SU-DHL-6 (cell line): ENCODE results near the gene ZNF669.

Experiments used
- H2AFZ ChIP-seq: fragments of 200-600 bp; sonication (generic); 2 replicates; pipeline ENCODE4 v1.6.1; 2014; ENCODE audit warnings: low read depth, mild to moderate bottlenecking, moderate library complexity, mixed read lengths, antibody characterized with exemption, low read length; ENCODE audit not compliant: severe bottlenecking
- H3F3A ChIP-seq: fragments of 200-600 bp; shearing (Covaris generic); 2 replicates; pipeline ENCODE4 v1.6.0; 2016; ENCODE audit warnings: antibody characterized with exemption, mild to moderate bottlenecking; ENCODE audit not compliant: insufficient read depth
- H3K27ac ChIP-seq: fragments of 200-600 bp; sonication (generic); 2 replicates; pipeline ENCODE4 v1.5.1; 2016; ENCODE audit warnings: low read depth, mild to moderate bottlenecking, low read length, moderate library complexity, mixed read lengths
- H3K27me3 ChIP-seq: fragments of 200-600 bp; sonication (generic), shearing (Covaris generic); 2 replicates; pipeline ENCODE4 v1.6.0; 2014; ENCODE audit warnings: mild to moderate bottlenecking, low read length
- H3K36me3 ChIP-seq: fragments of 200-600 bp; sonication (generic); 2 replicates; pipeline ENCODE4 v1.6.1; 2014; ENCODE audit warnings: mild to moderate bottlenecking, low read length, mixed read lengths
- H3K4me2 ChIP-seq: fragments of 300-600, 200-600 bp; shearing (Covaris generic), sonication (generic); 2 replicates; pipeline ENCODE4 v1.6.0; 2014; ENCODE audit warnings: low read length, low read depth, mild to moderate bottlenecking; ENCODE audit not compliant: poor library complexity, severe bottlenecking
- H3K4me3 ChIP-seq: fragments of 200-600 bp; sonication (generic); 2 replicates; pipeline ENCODE4 v1.5.1; 2014; ENCODE audit warnings: antibody characterized with exemption, low read length, mild to moderate bottlenecking, mixed read lengths; ENCODE audit not compliant: insufficient read depth, poor library complexity, severe bottlenecking
- H3K79me2 ChIP-seq: fragments of 200-600 bp; sonication (generic); 2 replicates; pipeline ENCODE4 v1.6.1; 2014; ENCODE audit warnings: mild to moderate bottlenecking, low read length, moderate library complexity; ENCODE audit not compliant: insufficient read depth
- H3K9ac ChIP-seq: fragments of 200-600 bp; sonication (generic); 2 replicates; pipeline ENCODE4 v1.7.0; 2014; ENCODE audit warnings: mild to moderate bottlenecking, low read length
- H3K9me2 ChIP-seq: fragments of 200-600 bp; sonication (generic); replicated peaks from 2 replicates; pipeline ENCODE4 v1.6.1; 2014; ENCODE audit warnings: low read length; ENCODE audit not compliant: insufficient read depth
- H3K9me3 ChIP-seq: fragments of 200-600 bp; sonication (generic); 2 replicates; pipeline ENCODE4 v1.6.1; 2014; ENCODE audit warnings: low read length, mixed read lengths; ENCODE audit not compliant: insufficient read depth
- H4K20me1 ChIP-seq: fragments of 200-600 bp; sonication (generic); 2 replicates; pipeline ENCODE4 v1.6.1; 2014; ENCODE audit warnings: low read depth, mild to moderate bottlenecking, antibody characterized with exemption, low read length, moderate library complexity, mixed read lengths
- EZH2phosphoT487 ChIP-seq: fragments of 200-600 bp; sonication (generic), shearing (Covaris generic); conservative IDR thresholded peaks from 2 replicates; pipeline ENCODE4 v1.6.1; 2018; ENCODE audit warnings: mild to moderate bottlenecking, antibody characterized with exemption, low read length, moderate library complexity, mixed read lengths
- TF ChIP-seq, protein P1 (sequence below): fragments of 200-600 bp; sonication (generic); IDR thresholded peaks from one replicate; pipeline ENCODE4 v1.5.1; 2017; ENCODE audit warnings: antibody characterized with exemption, mild to moderate bottlenecking, low read length, moderate library complexity; ENCODE audit not compliant: insufficient read depth, poor library complexity, severe bottlenecking

ZNF669 gene

DNA sequence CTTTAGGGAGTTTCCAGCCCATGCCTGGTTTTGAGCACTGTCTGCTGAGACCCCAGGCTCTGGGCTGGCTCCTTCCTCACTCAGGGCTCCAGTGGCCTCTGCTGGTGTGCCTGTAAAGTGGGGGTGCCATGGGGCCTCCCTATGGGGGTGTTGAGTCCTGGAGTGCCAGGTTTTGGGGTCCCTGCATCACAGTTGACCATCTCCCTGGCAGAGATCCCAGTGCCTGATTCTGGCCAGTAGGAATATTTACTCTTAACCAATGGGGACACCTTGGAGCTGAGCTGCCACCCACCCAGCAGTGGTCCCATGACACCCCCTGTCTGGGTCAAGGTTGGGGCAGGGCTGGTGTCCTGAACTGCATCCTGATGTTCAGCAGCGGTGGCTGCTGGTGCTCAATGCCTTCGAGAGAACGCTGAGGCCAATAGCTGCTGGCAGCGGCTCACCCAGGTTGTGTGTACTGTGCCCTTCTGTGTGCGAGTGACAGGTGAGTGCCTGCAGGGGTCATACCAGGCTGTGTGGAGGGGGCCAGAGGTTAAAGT lies 9.6 kb upstream of the ZNF669 start:
- H3K27ac ChIP-seq = no peak overlapping the region
- no peaks in the 10 kb centered on the region for H3K79me2 ChIP-seq
- no peaks in the 10 kb centered on the region for H3F3A ChIP-seq
- no peaks in the 10 kb centered on the region for H3K36me3 ChIP-seq
- H3K9ac ChIP-seq = no peak overlapping the region
- TF ChIP-seq, protein P1, sequence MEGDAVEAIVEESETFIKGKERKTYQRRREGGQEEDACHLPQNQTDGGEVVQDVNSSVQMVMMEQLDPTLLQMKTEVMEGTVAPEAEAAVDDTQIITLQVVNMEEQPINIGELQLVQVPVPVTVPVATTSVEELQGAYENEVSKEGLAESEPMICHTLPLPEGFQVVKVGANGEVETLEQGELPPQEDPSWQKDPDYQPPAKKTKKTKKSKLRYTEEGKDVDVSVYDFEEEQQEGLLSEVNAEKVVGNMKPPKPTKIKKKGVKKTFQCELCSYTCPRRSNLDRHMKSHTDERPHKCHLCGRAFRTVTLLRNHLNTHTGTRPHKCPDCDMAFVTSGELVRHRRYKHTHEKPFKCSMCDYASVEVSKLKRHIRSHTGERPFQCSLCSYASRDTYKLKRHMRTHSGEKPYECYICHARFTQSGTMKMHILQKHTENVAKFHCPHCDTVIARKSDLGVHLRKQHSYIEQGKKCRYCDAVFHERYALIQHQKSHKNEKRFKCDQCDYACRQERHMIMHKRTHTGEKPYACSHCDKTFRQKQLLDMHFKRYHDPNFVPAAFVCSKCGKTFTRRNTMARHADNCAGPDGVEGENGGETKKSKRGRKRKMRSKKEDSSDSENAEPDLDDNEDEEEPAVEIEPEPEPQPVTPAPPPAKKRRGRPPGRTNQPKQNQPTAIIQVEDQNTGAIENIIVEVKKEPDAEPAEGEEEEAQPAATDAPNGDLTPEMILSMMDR = no peak
- TF ChIP-seq EZH2phosphoT487 = no peak
- H3K9me3 ChIP-seq = no peaks in the 10 kb centered on the region
- no peak overlapping the region for H3K4me3 ChIP-seq
- H3K4me2 ChIP-seq = no peak overlapping the region
- H2AFZ ChIP-seq = no peak overlapping the region
- H4K20me1 ChIP-seq = no peaks in the 10 kb centered on the region
- H3K27me3 ChIP-seq = no peaks in the 10 kb centered on the region
- no peaks in the 10 kb centered on the region for H3K9me2 ChIP-seq

DNA sequence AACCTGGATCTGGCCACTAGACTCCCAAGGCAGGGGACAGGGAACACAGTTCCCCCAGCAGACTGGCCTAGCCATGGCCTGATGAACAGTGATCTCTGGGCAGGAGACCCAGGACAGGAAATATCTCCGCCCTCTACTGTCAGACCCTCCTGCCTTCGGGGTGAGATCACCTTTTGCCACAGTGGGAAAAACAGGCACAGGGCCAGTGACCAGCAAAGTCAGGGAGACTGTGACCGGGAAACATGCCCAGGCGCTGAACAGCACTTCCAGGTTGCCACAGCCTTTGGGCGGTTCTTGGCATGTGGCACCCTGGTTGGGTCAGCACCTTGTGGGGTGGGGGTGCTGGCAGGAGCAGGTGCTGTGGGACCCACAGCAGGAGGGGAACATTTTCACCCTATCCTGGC lies 8.9 kb upstream of the ZNF669 start:
- Histone ChIP-seq H3K9me2 (no peaks in the 10 kb centered on the region), H3K79me2 (no peaks in the 10 kb centered on the region), H3K27ac (no peak overlapping the region), H3K4me3 (no peak overlapping the region), H3K9me3 (no peaks in the 10 kb centered on the region), H3F3A (no peaks in the 10 kb centered on the region), H2AFZ (no peak overlapping the region), H4K20me1 (no peaks in the 10 kb centered on the region), H3K27me3 (no peaks in the 10 kb centered on the region), H3K9ac (no peak overlapping the region), H3K36me3 (no peaks in the 10 kb centered on the region), H3K4me2 (no peak overlapping the region)
- TF ChIP-seq EZH2phosphoT487 = no peak
- TF ChIP-seq, protein P1 = no peak

DNA sequence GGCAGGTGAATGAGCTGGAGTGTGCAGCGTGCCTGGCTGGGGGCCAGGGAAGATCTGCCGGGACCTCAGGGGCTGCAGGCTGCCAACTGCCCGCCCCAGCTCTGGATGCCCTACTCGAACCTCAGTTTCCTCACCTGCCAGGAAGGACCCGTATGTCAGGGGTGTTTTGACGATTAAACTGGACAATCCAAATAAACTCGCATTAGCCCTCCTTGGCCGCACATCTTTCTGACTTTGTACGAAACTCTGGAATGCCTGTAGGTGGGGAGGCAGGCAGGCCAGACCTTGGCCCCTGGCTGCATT lies 8.3 kb upstream of the ZNF669 start:
- Histone ChIP-seq H3K9ac (no peak overlapping the region), H3K27ac (no peak overlapping the region), H3K4me3 (no peak overlapping the region), H3K9me2 (no peaks in the 10 kb centered on the region), H3K27me3 (no peaks in the 10 kb centered on the region), H3K79me2 (no peaks in the 10 kb centered on the region), H3F3A (no peaks in the 10 kb centered on the region), H3K4me2 (no peak overlapping the region), H3K36me3 (no peaks in the 10 kb centered on the region), H2AFZ (no peak overlapping the region), H3K9me3 (no peaks in the 10 kb centered on the region), H4K20me1 (no peaks in the 10 kb centered on the region)
- no peak for TF ChIP-seq EZH2phosphoT487
- TF ChIP-seq, protein P1 = no peak
